SK-MEL-5 (cell line): ENCODE data around the gene ZNF211. TPM values are rescaled to one million over a fixed set of nuclear protein-coding genes. Genes with fewer than 3 reads are reported as not detected.

Experiments used
- DNase-seq: peaks from one replicate; pipeline ENCODE4 v3.0.0-alpha.2; 2016; ENCODE audit warnings: low read depth, low spot score
- in situ Hi-C: cut with HindIII; loops from 2 replicates; pipeline ENCODE4 v1.10.0; 2016; ENCODE audit warnings: low sequenced_read_pairs, high pct_unique_total_duplicates, low pct_unique_long_range_greater_than_20kb
- total RNA-seq: library from RNA; depleted of rRNA; stranded (reverse); fragments of >200 nt; shearing (Covaris generic); gene quantifications from 2 replicates; pipeline ENCODE4 v1.2.3, GENCODE V29; 2014

ZNF211 gene
- total RNA-seq, 1 experiment from 2014 or later, result 10.4 TPM

GRCh38 chr19:57648331-57649003, 15.5 kb downstream of the ZNF211 start:
- in situ Hi-C loops, result no loop called here

GRCh38 chr19:57651654-57651996, 18.7 kb downstream of the ZNF211 start:
- in situ Hi-C loops, result no loop called here
- no peak for DNase-seq

More at GRCh38 chr19:57648331-57649003, 15.5 kb downstream of the ZNF211 start:
- no peak for DNase-seq

DNA sequence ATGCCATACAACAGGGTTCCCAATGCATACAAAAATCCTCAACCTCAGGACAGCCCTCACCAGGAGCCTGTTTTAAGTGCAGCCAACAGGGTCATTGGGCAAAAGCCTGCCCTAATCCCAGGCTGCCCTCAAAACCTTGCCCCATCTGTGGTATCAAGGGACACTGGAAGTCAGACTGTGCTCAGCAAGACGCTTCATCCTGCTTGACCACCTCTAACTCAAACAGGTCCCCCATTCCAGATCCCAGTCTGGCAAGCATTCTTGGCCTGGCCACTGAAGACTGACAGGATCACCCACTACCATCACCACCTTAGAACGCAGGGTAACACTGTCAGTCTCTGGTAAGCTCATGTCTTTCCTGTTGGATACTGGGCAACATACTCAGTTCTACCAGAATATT, 20.7 kb downstream of the ZNF211 start:
- in situ Hi-C loops, result no loop called here
- DNase-seq, result no peak

DNA sequence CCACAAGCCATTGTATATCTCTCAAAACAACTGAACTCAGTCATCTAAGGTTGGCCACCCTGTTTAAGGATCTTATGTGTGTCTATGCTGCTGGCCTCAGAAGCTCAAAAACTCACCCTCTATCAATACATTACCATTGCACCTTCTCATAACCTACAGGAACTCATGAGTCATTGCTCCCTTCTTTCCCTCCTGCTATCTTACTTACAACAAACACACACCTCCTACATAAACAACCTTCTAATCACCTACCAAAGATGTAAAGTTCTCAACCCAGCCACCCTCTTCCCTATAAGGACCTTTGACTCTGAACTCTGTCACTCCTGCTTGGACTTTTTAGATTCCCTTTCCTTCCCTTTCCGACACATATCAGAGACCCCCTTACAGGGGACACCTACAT, 22.5 kb downstream of the ZNF211 start:
- in situ Hi-C loops, result no loop called here
- no peak for DNase-seq

GRCh38 chr19:57656346-57656745, 23.4 kb downstream of the ZNF211 start:
- DNase-seq, result no peak
- in situ Hi-C loops, result no loop called here

DNA sequence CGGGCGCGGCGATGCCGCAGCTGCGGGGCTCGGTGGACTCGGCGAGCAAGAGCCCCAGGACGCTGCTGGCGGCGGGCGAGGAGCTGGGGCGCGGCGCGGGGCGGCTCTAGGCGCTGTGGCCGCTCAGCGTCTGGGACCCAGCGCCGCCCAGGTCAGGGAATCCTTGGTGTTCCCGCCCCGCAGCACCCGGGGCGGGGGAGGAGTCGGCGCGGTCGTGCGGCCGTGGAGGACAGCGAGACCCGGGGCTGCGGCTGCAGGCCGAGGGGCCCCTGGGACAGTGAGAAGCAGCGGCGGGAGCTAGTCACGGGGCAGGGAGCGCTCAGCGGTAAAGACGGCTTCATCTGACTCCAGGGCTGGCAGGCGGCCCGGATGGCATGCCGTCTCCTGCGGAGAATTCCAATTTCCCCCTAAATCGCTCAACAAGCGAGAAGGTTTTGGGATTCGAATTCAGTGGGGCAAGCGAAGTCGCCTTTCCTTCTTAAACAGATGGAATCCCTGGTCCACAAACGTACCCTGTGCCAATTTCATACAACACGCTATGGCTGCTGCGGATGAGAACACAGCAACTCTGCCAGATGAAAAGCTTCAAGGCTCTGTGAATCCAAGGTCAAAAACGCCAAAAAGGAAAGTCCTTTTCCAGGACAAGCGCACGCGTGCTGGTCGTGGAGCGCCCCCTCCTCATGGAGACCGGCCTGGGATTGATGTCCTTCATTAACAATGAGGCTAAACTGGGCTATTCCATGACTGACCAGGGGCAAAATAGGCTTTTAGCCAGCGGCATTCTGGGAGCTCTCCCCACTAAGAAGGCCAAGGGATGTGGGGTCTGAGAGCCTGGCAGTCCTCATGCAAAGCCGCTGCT, 31.5 kb downstream of the ZNF211 start:
- in situ Hi-C loops, result no loop called here
- DNase-seq, result peak; percentile 31

- in situ Hi-C loops, result no loop called here
- no peak for DNase-seq
Measured at GRCh38 chr19:57665261-57665806, 32.4 kb downstream of the ZNF211 start.

GRCh38 chr19:57667228-57667627, 34.3 kb downstream of the ZNF211 start:
- in situ Hi-C loops, result no loop called here
- DNase-seq, result no peak

GRCh38 chr19:57668635-57669034, 35.7 kb downstream of the ZNF211 start, which contains the start of gene ZSCAN4:
Gene ZSCAN4 (plus strand): TSS chr19:57668935. CDS start chr19:57676146, 7,211 bp downstream.
- in situ Hi-C loops, result no loop called here
- DNase-seq, result no peak

DNA sequence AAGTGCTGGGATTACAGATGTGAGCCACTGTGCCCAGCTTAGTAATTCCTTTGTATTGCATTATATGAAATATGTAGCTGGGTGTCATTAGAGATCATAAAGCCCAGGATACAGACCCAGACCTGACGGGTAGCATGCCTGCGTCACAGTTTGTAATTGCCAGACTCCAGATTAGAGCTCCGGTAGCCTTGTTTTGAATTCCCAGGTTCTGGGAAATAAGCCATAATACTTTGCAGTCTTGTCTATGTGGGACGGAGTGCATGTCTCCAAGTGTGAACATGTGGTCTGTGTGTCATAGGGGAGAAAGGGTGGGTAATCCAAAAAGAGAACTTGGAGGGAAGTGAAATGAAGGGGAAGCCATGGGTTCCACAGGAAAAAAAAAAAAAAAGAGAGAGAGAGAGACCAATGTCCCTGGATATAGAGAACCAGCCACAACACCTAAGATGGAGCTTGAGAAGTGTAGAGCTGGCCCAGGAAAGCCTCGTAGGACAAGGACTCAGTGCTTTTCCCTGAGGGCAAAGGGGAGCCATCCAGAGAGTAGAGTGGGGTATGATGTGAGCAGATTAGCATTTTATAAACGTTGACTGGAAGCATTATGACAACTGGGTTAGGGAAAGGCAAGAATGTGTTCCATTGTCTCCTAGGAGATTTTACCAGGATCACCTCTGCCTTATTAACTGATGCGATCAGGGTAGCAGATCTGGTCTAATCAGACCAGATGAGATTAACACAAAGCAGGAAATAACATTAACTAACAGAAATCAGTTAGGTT, 38.3 kb downstream of the ZNF211 start:
- no peak for DNase-seq
- in situ Hi-C loops, result no loop called here

GRCh38 chr19:57672466-57672865, 39.5 kb downstream of the ZNF211 start:
- in situ Hi-C loops, result no loop called here
- no peak for DNase-seq

- in situ Hi-C loops, result no loop called here
- no peak for DNase-seq
Measured at GRCh38 chr19:57675881-57676280, 42.9 kb downstream of the ZNF211 start.

DNA sequence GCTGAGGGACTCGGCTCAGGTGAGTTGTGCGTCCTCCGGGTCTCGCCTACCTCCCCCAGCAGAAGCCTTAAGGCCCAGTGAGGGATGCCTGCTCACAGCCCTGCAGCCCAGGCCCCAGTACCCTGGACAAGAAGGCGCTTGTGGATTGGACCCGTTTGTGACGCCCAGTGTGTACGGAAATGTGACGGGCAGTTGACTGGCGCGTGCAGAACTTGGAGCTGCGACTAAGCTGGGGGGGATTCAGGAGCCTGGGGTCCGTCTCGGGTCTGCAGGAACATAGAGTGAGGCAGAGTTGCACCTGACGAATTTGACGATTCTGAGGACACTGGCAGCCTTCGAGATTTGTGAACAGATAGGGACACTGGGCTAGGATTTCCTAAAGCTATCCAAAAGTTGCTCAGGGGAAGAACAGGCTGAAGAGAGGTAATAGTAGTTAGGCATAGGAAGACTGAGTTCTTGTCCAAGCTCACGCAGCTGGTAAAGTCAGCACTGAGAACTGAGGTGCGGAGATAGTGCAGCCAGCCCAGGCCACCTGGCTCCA, 49.3 kb downstream of the ZNF211 start:
- in situ Hi-C loops, result no loop called here
- no peak for DNase-seq

- in situ Hi-C loops, result no loop called here
- no peak for DNase-seq
Measured at GRCh38 chr19:57686727-57687126, 53.8 kb downstream of the ZNF211 start.

GRCh38 chr19:57687363-57688010, 54.5 kb downstream of the ZNF211 start:
- in situ Hi-C loops, result no loop called here
- DNase-seq, result no peak

DNA sequence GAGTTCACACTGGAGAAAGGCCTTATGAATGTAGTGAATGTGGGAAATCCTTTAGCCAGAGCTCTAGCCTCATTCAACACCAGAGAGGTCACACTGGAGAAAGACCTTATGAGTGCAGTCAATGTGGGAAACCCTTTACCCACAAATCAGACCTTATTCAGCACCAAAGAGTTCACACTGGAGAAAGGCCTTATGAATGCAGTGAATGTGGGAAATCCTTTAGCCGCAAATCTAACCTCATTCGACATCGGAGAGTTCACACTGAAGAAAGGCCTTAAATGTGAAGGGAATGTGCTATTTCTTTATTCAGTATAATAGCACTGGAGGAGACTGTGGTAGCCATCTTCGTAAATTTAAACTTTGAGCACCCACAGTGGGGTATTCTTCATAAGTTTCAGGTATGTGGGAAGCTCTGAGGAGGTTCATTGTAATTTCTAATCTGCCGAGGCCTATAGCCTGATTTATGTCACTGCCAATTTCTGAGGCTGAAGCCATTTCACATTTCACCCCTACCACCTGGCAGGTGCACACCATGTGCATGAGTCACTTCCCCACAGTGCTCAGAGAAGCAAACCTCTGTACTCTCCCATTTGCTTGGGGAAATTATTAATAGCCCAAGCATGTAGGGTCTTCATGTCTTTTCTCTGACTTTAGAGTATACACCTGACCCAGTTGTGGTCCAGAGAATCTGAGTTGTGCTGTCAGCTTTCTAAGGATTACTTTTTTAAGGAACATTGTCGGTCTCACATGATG, 55.2 kb downstream of the ZNF211 start:
- DNase-seq, result no peak
- in situ Hi-C loops, result no loop called here

- DNase-seq, result no peak
- in situ Hi-C loops, result no loop called here
Measured at GRCh38 chr19:57689750-57690149, 56.8 kb downstream of the ZNF211 start.
